Measurements from ENCODE around the gene FAM107B. TPM values are rescaled to one million over a fixed set of nuclear protein-coding genes. Genes with fewer than 3 reads are reported as not detected.

Gene FAM107B
- total and polyA plus RNA-seq, 2 experiments from 2014 or later: 11.0 to 17.6 TPM

DNA sequence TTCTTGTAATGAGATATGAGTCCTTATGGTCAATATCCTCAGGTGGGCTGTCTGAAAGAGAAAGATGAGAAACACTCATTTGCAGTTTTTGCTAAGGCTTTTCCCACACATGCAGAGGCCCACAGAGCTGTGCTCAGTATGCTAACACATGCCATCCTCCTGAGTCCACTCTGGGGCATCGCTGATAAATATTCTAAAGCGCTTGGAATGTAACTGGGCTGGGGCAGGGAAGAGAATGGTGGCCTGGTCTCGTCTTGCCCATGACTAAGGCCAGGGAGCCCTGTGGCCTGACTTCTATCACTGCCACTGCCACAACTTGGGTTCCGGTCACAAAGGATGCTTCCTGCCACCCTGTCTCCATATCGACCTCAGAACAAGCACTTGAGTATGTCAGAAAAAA lies 244.2 kb downstream of the FAM107B start (continued):
- TF ChIP-seq, protein P1, sequence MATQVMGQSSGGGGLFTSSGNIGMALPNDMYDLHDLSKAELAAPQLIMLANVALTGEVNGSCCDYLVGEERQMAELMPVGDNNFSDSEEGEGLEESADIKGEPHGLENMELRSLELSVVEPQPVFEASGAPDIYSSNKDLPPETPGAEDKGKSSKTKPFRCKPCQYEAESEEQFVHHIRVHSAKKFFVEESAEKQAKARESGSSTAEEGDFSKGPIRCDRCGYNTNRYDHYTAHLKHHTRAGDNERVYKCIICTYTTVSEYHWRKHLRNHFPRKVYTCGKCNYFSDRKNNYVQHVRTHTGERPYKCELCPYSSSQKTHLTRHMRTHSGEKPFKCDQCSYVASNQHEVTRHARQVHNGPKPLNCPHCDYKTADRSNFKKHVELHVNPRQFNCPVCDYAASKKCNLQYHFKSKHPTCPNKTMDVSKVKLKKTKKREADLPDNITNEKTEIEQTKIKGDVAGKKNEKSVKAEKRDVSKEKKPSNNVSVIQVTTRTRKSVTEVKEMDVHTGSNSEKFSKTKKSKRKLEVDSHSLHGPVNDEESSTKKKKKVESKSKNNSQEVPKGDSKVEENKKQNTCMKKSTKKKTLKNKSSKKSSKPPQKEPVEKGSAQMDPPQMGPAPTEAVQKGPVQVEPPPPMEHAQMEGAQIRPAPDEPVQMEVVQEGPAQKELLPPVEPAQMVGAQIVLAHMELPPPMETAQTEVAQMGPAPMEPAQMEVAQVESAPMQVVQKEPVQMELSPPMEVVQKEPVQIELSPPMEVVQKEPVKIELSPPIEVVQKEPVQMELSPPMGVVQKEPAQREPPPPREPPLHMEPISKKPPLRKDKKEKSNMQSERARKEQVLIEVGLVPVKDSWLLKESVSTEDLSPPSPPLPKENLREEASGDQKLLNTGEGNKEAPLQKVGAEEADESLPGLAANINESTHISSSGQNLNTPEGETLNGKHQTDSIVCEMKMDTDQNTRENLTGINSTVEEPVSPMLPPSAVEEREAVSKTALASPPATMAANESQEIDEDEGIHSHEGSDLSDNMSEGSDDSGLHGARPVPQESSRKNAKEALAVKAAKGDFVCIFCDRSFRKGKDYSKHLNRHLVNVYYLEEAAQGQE (IDR thresholded peaks at IDR 0.05; ENCODE audit: unreplicated experiment): no peak
- TF ChIP-seq, protein P2, sequence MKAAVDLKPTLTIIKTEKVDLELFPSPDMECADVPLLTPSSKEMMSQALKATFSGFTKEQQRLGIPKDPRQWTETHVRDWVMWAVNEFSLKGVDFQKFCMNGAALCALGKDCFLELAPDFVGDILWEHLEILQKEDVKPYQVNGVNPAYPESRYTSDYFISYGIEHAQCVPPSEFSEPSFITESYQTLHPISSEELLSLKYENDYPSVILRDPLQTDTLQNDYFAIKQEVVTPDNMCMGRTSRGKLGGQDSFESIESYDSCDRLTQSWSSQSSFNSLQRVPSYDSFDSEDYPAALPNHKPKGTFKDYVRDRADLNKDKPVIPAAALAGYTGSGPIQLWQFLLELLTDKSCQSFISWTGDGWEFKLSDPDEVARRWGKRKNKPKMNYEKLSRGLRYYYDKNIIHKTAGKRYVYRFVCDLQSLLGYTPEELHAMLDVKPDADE (IDR thresholded peaks at IDR 0.05): no peak
- TF ChIP-seq STAT1 (IDR thresholded peaks at IDR 0.05; ENCODE audit: unreplicated experiment) (no peak), JUNB (IDR thresholded peaks at IDR 0.05; ENCODE audit: unreplicated experiment) (no peak)
- TF ChIP-seq, protein P3, sequence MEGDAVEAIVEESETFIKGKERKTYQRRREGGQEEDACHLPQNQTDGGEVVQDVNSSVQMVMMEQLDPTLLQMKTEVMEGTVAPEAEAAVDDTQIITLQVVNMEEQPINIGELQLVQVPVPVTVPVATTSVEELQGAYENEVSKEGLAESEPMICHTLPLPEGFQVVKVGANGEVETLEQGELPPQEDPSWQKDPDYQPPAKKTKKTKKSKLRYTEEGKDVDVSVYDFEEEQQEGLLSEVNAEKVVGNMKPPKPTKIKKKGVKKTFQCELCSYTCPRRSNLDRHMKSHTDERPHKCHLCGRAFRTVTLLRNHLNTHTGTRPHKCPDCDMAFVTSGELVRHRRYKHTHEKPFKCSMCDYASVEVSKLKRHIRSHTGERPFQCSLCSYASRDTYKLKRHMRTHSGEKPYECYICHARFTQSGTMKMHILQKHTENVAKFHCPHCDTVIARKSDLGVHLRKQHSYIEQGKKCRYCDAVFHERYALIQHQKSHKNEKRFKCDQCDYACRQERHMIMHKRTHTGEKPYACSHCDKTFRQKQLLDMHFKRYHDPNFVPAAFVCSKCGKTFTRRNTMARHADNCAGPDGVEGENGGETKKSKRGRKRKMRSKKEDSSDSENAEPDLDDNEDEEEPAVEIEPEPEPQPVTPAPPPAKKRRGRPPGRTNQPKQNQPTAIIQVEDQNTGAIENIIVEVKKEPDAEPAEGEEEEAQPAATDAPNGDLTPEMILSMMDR (conservative IDR thresholded peaks at IDR 0.05; ENCODE audit: low read depth in 2 of 2): no peak

DNA sequence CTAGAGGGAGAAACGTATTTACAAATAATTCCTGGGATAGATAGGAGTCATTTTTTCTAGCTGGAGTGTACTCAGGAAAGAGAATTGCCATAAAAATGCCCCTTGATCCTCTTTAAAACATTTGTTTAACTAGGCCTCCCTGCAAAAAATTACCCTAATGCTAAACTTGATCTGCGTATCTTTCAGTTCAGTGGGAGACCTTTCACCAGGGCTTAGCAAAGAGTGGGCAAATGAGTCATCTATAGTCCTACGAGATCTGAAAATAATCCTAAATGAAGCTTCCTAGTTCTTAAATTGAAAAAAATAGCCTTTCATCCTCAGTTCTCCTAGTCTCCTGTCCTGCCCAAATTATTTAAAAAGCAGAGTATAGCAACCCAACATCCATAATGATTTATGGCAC lies 245.3 kb downstream of the FAM107B start:
- DNase-seq (ENCODE audit: low spot score): no peak
- H3K9me2 ChIP-seq (ENCODE audit: insufficient read depth): no peaks in the 10 kb centered on the region
- Mint-ChIP-seq H3K4me3 (no peak overlapping the region), H3K4me1 (no peaks in the 10 kb centered on the region), H3K9me3 (no peaks in the 10 kb centered on the region), H3K36me3 (ENCODE audit: low read depth) (no peaks in the 10 kb centered on the region; the same call in 2 of the 3 replicates), H3K27ac (no peak overlapping the region), H3K27me3 (ENCODE audit: insufficient read depth, low read depth, poor library complexity) (peaks cover 2% of the 10 kb centered on the region)
- no peak overlapping the region for H3K4me2 ChIP-seq
- H3K27ac ChIP-seq (ENCODE audit: low read depth): no peak overlapping the region
- H3K79me2 ChIP-seq (replicated peaks; ENCODE audit: insufficient read depth): no peaks in the 10 kb centered on the region
- H3K4me1 ChIP-seq (ENCODE audit: insufficient read depth): no peaks in the 10 kb centered on the region
- H4K20me1 ChIP-seq (replicated peaks; ENCODE audit: insufficient read depth): peaks cover 4% of the 10 kb centered on the region; the same call in 1 of the 2 replicates
- no peak for ATAC-seq
- no peaks in the 10 kb centered on the region for H3K36me3 ChIP-seq (ENCODE audit: insufficient read depth)
- H3F3A ChIP-seq (replicated peaks; ENCODE audit: low read depth): no peaks in the 10 kb centered on the region
- no peak overlapping the region for H3K4me3 ChIP-seq
- H3K27me3 ChIP-seq (ENCODE audit: insufficient read depth): no peaks in the 10 kb centered on the region
- H2AFZ ChIP-seq: no peak overlapping the region
- TF ChIP-seq EZH2phosphoT487 (IDR thresholded peaks at IDR 0.05; ENCODE audit: unreplicated experiment) (no peak), STAT1 (IDR thresholded peaks at IDR 0.05; ENCODE audit: unreplicated experiment) (no peak), JUNB (IDR thresholded peaks at IDR 0.05; ENCODE audit: unreplicated experiment) (no peak), CREB1 (CRISPR knock-in tag; IDR thresholded peaks at IDR 0.05; ENCODE audit: low read depth) (no peak), POLR2AphosphoS5 (IDR thresholded peaks at IDR 0.05; ENCODE audit: low read depth) (no peak)
- TF ChIP-seq, protein P4, sequence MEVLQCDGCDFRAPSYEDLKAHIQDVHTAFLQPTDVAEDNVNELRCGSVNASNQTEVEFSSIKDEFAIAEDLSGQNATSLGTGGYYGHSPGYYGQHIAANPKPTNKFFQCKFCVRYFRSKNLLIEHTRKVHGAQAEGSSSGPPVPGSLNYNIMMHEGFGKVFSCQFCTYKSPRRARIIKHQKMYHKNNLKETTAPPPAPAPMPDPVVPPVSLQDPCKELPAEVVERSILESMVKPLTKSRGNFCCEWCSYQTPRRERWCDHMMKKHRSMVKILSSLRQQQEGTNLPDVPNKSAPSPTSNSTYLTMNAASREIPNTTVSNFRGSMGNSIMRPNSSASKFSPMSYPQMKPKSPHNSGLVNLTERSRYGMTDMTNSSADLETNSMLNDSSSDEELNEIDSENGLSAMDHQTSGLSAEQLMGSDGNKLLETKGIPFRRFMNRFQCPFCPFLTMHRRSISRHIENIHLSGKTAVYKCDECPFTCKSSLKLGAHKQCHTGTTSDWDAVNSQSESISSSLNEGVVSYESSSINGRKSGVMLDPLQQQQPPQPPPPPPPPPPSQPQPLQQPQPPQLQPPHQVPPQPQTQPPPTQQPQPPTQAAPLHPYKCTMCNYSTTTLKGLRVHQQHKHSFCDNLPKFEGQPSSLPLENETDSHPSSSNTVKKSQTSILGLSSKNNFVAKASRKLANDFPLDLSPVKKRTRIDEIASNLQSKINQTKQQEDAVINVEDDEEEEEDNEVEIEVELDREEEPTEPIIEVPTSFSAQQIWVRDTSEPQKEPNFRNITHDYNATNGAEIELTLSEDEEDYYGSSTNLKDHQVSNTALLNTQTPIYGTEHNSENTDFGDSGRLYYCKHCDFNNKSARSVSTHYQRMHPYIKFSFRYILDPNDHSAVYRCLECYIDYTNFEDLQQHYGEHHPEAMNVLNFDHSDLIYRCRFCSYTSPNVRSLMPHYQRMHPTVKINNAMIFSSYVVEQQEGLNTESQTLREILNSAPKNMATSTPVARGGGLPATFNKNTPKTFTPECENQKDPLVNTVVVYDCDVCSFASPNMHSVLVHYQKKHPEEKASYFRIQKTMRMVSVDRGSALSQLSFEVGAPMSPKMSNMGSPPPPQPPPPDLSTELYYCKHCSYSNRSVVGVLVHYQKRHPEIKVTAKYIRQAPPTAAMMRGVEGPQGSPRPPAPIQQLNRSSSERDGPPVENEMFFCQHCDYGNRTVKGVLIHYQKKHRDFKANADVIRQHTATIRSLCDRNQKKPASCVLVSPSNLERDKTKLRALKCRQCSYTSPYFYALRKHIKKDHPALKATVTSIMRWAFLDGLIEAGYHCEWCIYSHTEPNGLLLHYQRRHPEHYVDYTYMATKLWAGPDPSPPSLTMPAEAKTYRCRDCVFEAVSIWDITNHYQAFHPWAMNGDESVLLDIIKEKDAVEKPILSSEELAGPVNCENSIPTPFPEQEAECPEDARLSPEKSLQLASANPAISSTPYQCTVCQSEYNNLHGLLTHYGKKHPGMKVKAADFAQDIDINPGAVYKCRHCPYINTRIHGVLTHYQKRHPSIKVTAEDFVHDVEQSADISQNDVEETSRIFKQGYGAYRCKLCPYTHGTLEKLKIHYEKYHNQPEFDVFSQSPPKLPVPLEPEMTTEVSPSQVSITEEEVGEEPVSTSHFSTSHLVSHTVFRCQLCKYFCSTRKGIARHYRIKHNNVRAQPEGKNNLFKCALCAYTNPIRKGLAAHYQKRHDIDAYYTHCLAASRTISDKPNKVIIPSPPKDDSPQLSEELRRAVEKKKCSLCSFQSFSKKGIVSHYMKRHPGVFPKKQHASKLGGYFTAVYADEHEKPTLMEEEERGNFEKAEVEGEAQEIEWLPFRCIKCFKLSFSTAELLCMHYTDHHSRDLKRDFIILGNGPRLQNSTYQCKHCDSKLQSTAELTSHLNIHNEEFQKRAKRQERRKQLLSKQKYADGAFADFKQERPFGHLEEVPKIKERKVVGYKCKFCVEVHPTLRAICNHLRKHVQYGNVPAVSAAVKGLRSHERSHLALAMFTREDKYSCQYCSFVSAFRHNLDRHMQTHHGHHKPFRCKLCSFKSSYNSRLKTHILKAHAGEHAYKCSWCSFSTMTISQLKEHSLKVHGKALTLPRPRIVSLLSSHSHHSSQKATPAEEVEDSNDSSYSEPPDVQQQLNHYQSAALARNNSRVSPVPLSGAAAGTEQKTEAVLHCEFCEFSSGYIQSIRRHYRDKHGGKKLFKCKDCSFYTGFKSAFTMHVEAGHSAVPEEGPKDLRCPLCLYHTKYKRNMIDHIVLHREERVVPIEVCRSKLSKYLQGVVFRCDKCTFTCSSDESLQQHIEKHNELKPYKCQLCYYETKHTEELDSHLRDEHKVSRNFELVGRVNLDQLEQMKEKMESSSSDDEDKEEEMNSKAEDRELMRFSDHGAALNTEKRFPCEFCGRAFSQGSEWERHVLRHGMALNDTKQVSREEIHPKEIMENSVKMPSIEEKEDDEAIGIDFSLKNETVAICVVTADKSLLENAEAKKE (CRISPR knock-in tag; IDR thresholded peaks at IDR 0.05): no peak
- TF ChIP-seq, protein P3 (conservative IDR thresholded peaks at IDR 0.05; ENCODE audit: low read depth in 2 of 2): no peak

Data from GM23338 (cell line).